ENCODE measurements around the gene DIAPH3.

The DIAPH3 gene

GRCh38 chr13:59710416-59710815 lies 453.3 kb downstream of the DIAPH3 start:
- TF ChIP-seq, protein P1, sequence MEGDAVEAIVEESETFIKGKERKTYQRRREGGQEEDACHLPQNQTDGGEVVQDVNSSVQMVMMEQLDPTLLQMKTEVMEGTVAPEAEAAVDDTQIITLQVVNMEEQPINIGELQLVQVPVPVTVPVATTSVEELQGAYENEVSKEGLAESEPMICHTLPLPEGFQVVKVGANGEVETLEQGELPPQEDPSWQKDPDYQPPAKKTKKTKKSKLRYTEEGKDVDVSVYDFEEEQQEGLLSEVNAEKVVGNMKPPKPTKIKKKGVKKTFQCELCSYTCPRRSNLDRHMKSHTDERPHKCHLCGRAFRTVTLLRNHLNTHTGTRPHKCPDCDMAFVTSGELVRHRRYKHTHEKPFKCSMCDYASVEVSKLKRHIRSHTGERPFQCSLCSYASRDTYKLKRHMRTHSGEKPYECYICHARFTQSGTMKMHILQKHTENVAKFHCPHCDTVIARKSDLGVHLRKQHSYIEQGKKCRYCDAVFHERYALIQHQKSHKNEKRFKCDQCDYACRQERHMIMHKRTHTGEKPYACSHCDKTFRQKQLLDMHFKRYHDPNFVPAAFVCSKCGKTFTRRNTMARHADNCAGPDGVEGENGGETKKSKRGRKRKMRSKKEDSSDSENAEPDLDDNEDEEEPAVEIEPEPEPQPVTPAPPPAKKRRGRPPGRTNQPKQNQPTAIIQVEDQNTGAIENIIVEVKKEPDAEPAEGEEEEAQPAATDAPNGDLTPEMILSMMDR (IDR thresholded peaks at IDR 0.05; ENCODE audit: low read depth, low read length) = no peak
- in situ Hi-C loops (cut with HindIII; ENCODE audit: low sequenced_read_pairs) = no loop called here
- H3K4me3 ChIP-seq (ENCODE audit: low read depth, low read length) = no peak overlapping the region
- DNase-seq (ENCODE audit: low read depth, low spot score) = no peak

GRCh38 chr13:59706101-59706976 lies 457.4 kb downstream of the DIAPH3 start:
- in situ Hi-C loops (cut with HindIII; ENCODE audit: low sequenced_read_pairs) = no loop called here
- DNase-seq (ENCODE audit: low read depth, low spot score) = no peak

GRCh38 chr13:59702269-59702668 lies 461.5 kb downstream of the DIAPH3 start:
- in situ Hi-C loops (cut with HindIII; ENCODE audit: low sequenced_read_pairs) = no loop called here

More at GRCh38 chr13:59706101-59706976, 457.4 kb downstream of the DIAPH3 start:
- TF ChIP-seq, protein P1 (IDR thresholded peaks at IDR 0.05; ENCODE audit: low read depth, low read length) = no peak
- H3K4me3 ChIP-seq (ENCODE audit: low read depth, low read length) = no peak overlapping the region

GRCh38 chr13:59701261-59701660 lies 462.5 kb downstream of the DIAPH3 start:
- no peak overlapping the region for H3K4me3 ChIP-seq (ENCODE audit: low read depth, low read length)
- TF ChIP-seq, protein P1 (IDR thresholded peaks at IDR 0.05; ENCODE audit: low read depth, low read length) = no peak
- no peak for DNase-seq (ENCODE audit: low read depth, low spot score)
- in situ Hi-C loops (cut with HindIII; ENCODE audit: low sequenced_read_pairs) = no loop called here

More at GRCh38 chr13:59702269-59702668, 461.5 kb downstream of the DIAPH3 start:
- DNase-seq (ENCODE audit: low read depth, low spot score) = no peak
- TF ChIP-seq, protein P1 (IDR thresholded peaks at IDR 0.05; ENCODE audit: low read depth, low read length) = no peak
- no peak overlapping the region for H3K4me3 ChIP-seq (ENCODE audit: low read depth, low read length)

- in situ Hi-C loops (cut with HindIII; ENCODE audit: low sequenced_read_pairs) = no loop called here
Observed at GRCh38 chr13:59700281-59700680, 463.4 kb downstream of the DIAPH3 start.

GRCh38 chr13:59696271-59696670 lies 467.5 kb downstream of the DIAPH3 start:
- no peak for DNase-seq (ENCODE audit: low read depth, low spot score)
- TF ChIP-seq, protein P1 (IDR thresholded peaks at IDR 0.05; ENCODE audit: low read depth, low read length) = no peak
- no peak overlapping the region for H3K4me3 ChIP-seq (ENCODE audit: low read depth, low read length)
- in situ Hi-C loops (cut with HindIII; ENCODE audit: low sequenced_read_pairs) = no loop called here

More at GRCh38 chr13:59700281-59700680, 463.4 kb downstream of the DIAPH3 start:
- DNase-seq (ENCODE audit: low read depth, low spot score) = peak; percentile 29
- H3K4me3 ChIP-seq (ENCODE audit: low read depth, low read length) = no peak overlapping the region
- TF ChIP-seq, protein P1 (IDR thresholded peaks at IDR 0.05; ENCODE audit: low read depth, low read length) = no peak
